ENCODE measurements around the gene CCNL2.

GRCh38 chr1:1391225-1391624 is 7.9 kb downstream of the CCNL2 start:
- no peak for TF ChIP-seq EP300 (IDR thresholded peaks at IDR 0.05)
- TF ChIP-seq CTCF (IDR thresholded peaks at IDR 0.05): no peak
